Upper lobe of left lung (tissue), 4 donors: ENCODE results near the gene ATP10B.

Experiments used
- CTCF ChIP-seq, 6 experiments: fragments of 450-650 bp in 4 of 6; fragments of 200-600 bp in 2 of 6; sonication (generic) in 2 of 6; IDR thresholded peaks; one replicate each; pipeline ENCODE4 v1.5.1; 2016 to 2019; ENCODE audit warnings: antibody characterized with exemption in 6 of 6
- POLR2A ChIP-seq, 4 donors: fragments of 450-650 bp; IDR thresholded peaks; one replicate each; pipeline ENCODE4 v1.5.1; 2016 to 2017; ENCODE audit warnings: antibody characterized with exemption in 4 of 4, mild to moderate bottlenecking in 2 of 4
- POLR2AphosphoS5 ChIP-seq, 2 donors: sonication (generic); formaldehyde crosslinking; IDR thresholded peaks; one replicate each; pipeline ENCODE4 v1.5.1; 2017; ENCODE audit warnings: antibody characterized with exemption in 2 of 2

- TF ChIP-seq CTCF (IDR thresholded peaks at IDR 0.05) (no peak), POLR2AphosphoS5 (IDR thresholded peaks at IDR 0.05) (no peak), POLR2A (IDR thresholded peaks at IDR 0.05) (no peak)
Measured at GRCh38 chr5:160605266-160605665, 246.7 kb downstream of the ATP10B start.
